HCT116 (cell line): ENCODE results near the gene ZNF792. TPM values are rescaled to one million over a fixed set of nuclear protein-coding genes. Genes with fewer than 3 reads are reported as not detected.

ENCODE experiments used
- ATAC-seq: fragments of 200-7000 bp; cut with Tn5 transposase; 2 replicates; pipeline ENCODE4 v1.9.1; 2020; ENCODE audit warnings: mild to moderate bottlenecking, moderate library complexity
- BruUV-seq: library from RNA; stranded (reverse); fragments of 400-500 nt; replicated peaks from 2 replicates; lab custom pipeline; 2021; lab: Mats Ljungman, UMichigan
- CTCF ChIA-PET: fragments of 300-600 bp; sonication (Branson Sonifier 250); formaldehyde crosslinking; loops from one replicate; lab custom pipeline; 2021; ENCODE audit warnings: antibody characterized with exemption; lab: Charles Lee
- POLR2A ChIA-PET: fragments of 300-600, 350-600 bp; sonication (Branson Sonifier 250); formaldehyde crosslinking; loops from one replicate; lab custom pipeline; 2021; ENCODE audit warnings: antibody characterized with exemption; lab: Charles Lee
- RAD21 ChIA-PET, 2 experiments: fragments of 300-600 bp; sonication (Branson Sonifier 250); formaldehyde crosslinking; loops; one replicate each; lab custom pipeline; 2023; ENCODE audit warnings: low total read pairs in 2 of 2; ENCODE audit not compliant: uncharacterized antibody in 2 of 2, unreplicated experiment in 2 of 2, low non-redundant PET in 1 of 2; lab: Charles Lee
- DNase-seq: peaks from one replicate; pipeline ENCODE4 v3.0.0-alpha.2; 2010; ENCODE audit warnings: low read depth, low spot score
- H2AFZ ChIP-seq: fragments of 200-600 bp; shearing (Covaris generic), sonication (generic); 2 replicates; pipeline ENCODE4 v1.6.1; 2017; ENCODE audit warnings: low read depth, mixed run types, mixed read lengths, antibody characterized with exemption, low read length; ENCODE audit not compliant: poor library complexity, severe bottlenecking
- H3K27ac ChIP-seq: 2 replicates; pipeline ENCODE4 v1.5.1; 2012; ENCODE audit warnings: low read depth, low read length
- H3K27me3 ChIP-seq: fragments of 200-600 bp; sonication (generic); 2 replicates; pipeline ENCODE4 v1.6.1; 2016; ENCODE audit warnings: mixed run types, low read length, mixed read lengths; ENCODE audit not compliant: insufficient read depth
- H3K36me3 ChIP-seq, 2 experiments: fragments of 200-500 bp in 1 of 2; fragments of 200-600 bp in 1 of 2; sonication (Bioruptor generic) in 1 of 2; sonication (generic) in 1 of 2; 2 replicates each; pipeline versions ENCODE4 v1.5.1 to v1.6.1; 2014 to 2016; ENCODE audit warnings: low read length in 2 of 2, inconsistent platforms in 1 of 2, mixed read lengths in 1 of 2, mixed run types in 1 of 2; ENCODE audit not compliant: insufficient read depth in 2 of 2, control insufficient read depth in 1 of 2
- H3K4me1 ChIP-seq, 2 experiments: fragments of 200-600 bp in 1 of 2; sonication (generic) in 1 of 2; 2 replicates each; pipeline versions ENCODE4 v1.5.1 to v1.6.1; 2012 to 2017; ENCODE audit warnings: low read length in 2 of 2, inconsistent platforms in 1 of 2, mild to moderate bottlenecking in 1 of 2, mixed read lengths in 1 of 2, mixed run types in 1 of 2, moderate library complexity in 1 of 2; ENCODE audit not compliant: insufficient read depth in 2 of 2, control insufficient read depth in 1 of 2
- H3K4me2 ChIP-seq: fragments of 200-600 bp; sonication (generic); 2 replicates; pipeline ENCODE4 v1.6.1; 2017; ENCODE audit warnings: mixed run types, low read length, mixed read lengths
- H3K4me3 ChIP-seq, 2 experiments: fragments of 200-600 bp in 1 of 2; sonication (generic) in 1 of 2; replicated peaks in 1 of 2; 2 replicates each; pipeline ENCODE4 v1.5.1; 2011 to 2016; ENCODE audit warnings: low read length in 2 of 2, control low read depth in 1 of 2, low read depth in 1 of 2, mild to moderate bottlenecking in 1 of 2, mixed read lengths in 1 of 2, mixed run types in 1 of 2
- H3K79me2 ChIP-seq: fragments of 200-600 bp; sonication (generic); 2 replicates; pipeline ENCODE4 v1.6.1; 2017; ENCODE audit warnings: mild to moderate bottlenecking, mixed run types, low read length, moderate library complexity, mixed read lengths; ENCODE audit not compliant: insufficient read depth
- H3K9ac ChIP-seq: fragments of 200-600 bp; sonication (generic); 2 replicates; pipeline ENCODE4 v1.6.1; 2016; ENCODE audit warnings: low read length, mixed read lengths
- H3K9me2 ChIP-seq: fragments of 200-600 bp; sonication (generic), shearing (Covaris generic); 2 replicates; pipeline ENCODE4 v1.6.1; 2017; ENCODE audit warnings: mixed run types, mild to moderate bottlenecking, moderate library complexity; ENCODE audit not compliant: insufficient read depth
- H3K9me3 ChIP-seq, 2 experiments: fragments of 200-500 bp in 1 of 2; fragments of 200-600 bp in 1 of 2; sonication (Bioruptor generic) in 1 of 2; sonication (generic) in 1 of 2; 2 replicates each; pipeline ENCODE4 v1.6.1; 2014 to 2017; ENCODE audit warnings: low read length in 2 of 2, mixed read lengths in 2 of 2, inconsistent platforms in 1 of 2, low read depth in 1 of 2, mild to moderate bottlenecking in 1 of 2, mixed run types in 1 of 2, moderate library complexity in 1 of 2; ENCODE audit not compliant: control insufficient read depth in 1 of 2, insufficient read depth in 1 of 2
- H4K20me1 ChIP-seq: fragments of 200-600 bp; sonication (generic), shearing (Covaris generic); 2 replicates; pipeline ENCODE4 v1.6.1; 2017; ENCODE audit warnings: mixed run types, mild to moderate bottlenecking, moderate library complexity; ENCODE audit not compliant: insufficient read depth
- CBX3 ChIP-seq: IDR thresholded peaks from 2 replicates; pipeline ENCODE4 v1.6.1; 2012; ENCODE audit warnings: low read depth
- CEBPB ChIP-seq: IDR thresholded peaks from 2 replicates; pipeline ENCODE4 v1.6.1; 2012; ENCODE audit warnings: low read depth
- ELF1 ChIP-seq: IDR thresholded peaks from 2 replicates; pipeline ENCODE4 v1.6.1; 2012; ENCODE audit warnings: low read depth, borderline replicate concordance
- FOSL1 ChIP-seq: IDR thresholded peaks from 2 replicates; pipeline ENCODE4 v1.6.1; 2012; ENCODE audit warnings: low read depth
- JUND ChIP-seq: IDR thresholded peaks from 2 replicates; pipeline ENCODE4 v1.6.1; 2012
- POLR2AphosphoS5 ChIP-seq: IDR thresholded peaks from 2 replicates; pipeline ENCODE4 v1.6.1; 2011; ENCODE audit warnings: mild to moderate bottlenecking, low read depth, low read length, moderate library complexity
- RAD21 ChIP-seq: IDR thresholded peaks from 2 replicates; pipeline ENCODE4 v1.6.1; 2012; ENCODE audit warnings: low read depth, mild to moderate bottlenecking
- SIN3A ChIP-seq: IDR thresholded peaks from 2 replicates; pipeline ENCODE4 v1.6.1; 2012; ENCODE audit warnings: low read depth
- SP1 ChIP-seq: IDR thresholded peaks from 2 replicates; pipeline ENCODE4 v1.6.1; 2012; ENCODE audit warnings: low read depth
- SRF ChIP-seq: IDR thresholded peaks from 2 replicates; pipeline ENCODE4 v1.6.1; 2012; ENCODE audit warnings: low read depth
- TCF7L2 ChIP-seq: IDR thresholded peaks from 2 replicates; pipeline ENCODE4 v1.7.0; 2011; ENCODE audit warnings: borderline replicate concordance, inconsistent platforms; ENCODE audit not compliant: insufficient read depth, insufficient read length; ENCODE audit errors: extremely low read depth
- YY1 ChIP-seq: IDR thresholded peaks from 2 replicates; pipeline ENCODE4 v1.6.1; 2011; ENCODE audit warnings: low read length, low read depth, moderate library complexity, mild to moderate bottlenecking; ENCODE audit not compliant: insufficient replicate concordance; ENCODE audit errors: extremely low read depth
- ZNF274 ChIP-seq: fragments of 200-500 bp; sonication (Bioruptor generic); IDR thresholded peaks from 2 replicates; pipeline ENCODE4 v1.6.1; 2014; ENCODE audit warnings: mild to moderate bottlenecking, low read depth, low read length, inconsistent platforms
- intact Hi-C: fragments of 100-400 bp; cut with micrococcal nuclease; formaldehyde crosslinking; loops from 2 replicates; pipeline ENCODE4 v1.10.0; 2022
- total RNA-seq: library from RNA; stranded (reverse); gene quantifications from one replicate; pipeline ENCODE4 v1.2.1, GENCODE V29; 2021; ENCODE audit not compliant: unreplicated experiment

Gene ZNF792
- total RNA-seq, 1 experiment from 2014 or later, result 3.6 TPM

GRCh38 chr19:34961775-34962686 is 2.0 kb downstream of the ZNF792 start:
- H3K9me2 ChIP-seq, result no peaks in the 10 kb centered on the region
- H3K9me3 ChIP-seq, result peaks cover 27 to 29% of the 10 kb centered on the region in 2 experiments; a peak in 2 of 4 replicates
- H3K27ac ChIP-seq, result no peak overlapping the region
- BruUV-seq, result no TSS peak
- no peaks in the 10 kb centered on the region for H4K20me1 ChIP-seq
- intact Hi-C loops, result no loop called here
- H3K27me3 ChIP-seq, result no peaks in the 10 kb centered on the region
- H3K4me3 ChIP-seq, result no peak overlapping the region
- no peak overlapping the region for H3K9ac ChIP-seq
- CTCF ChIA-PET, result no interaction called here
- DNase-seq (no peak), ATAC-seq (no peak)
- H3K36me3 ChIP-seq, result peaks cover 1 to 28% of the 10 kb centered on the region in 2 experiments; a peak in 2 of 4 replicates
- peaks cover 4 to 14% of the 10 kb centered on the region in 2 experiments; a peak in 3 of 4 replicates for H3K4me1 ChIP-seq
- no peak overlapping the region for H2AFZ ChIP-seq
- TF ChIP-seq CEBPB, result no peak
- TF ChIP-seq POLR2AphosphoS5, result no peak
- no peak for TF ChIP-seq SP1
- no peak for TF ChIP-seq ELF1
- TF ChIP-seq SRF, result no peak
- no peak for TF ChIP-seq FOSL1
- no peak for TF ChIP-seq RAD21
- POLR2A ChIA-PET, result no interaction called here
- RAD21 ChIA-PET, result no interaction called here
- H3K79me2 ChIP-seq, result no peaks in the 10 kb centered on the region
- H3K4me2 ChIP-seq, result peak overlapping the region; percentile 89; the same call in 1 of the 2 replicates

GRCh38 chr19:34960940-34961679 is 2.9 kb downstream of the ZNF792 start:
- Histone ChIP-seq H3K9me2 (no peaks in the 10 kb centered on the region), H3K27ac (no peak overlapping the region), H3K79me2 (no peaks in the 10 kb centered on the region), H2AFZ (no peak overlapping the region), H3K4me1 (peaks cover 4 to 14% of the 10 kb centered on the region in 2 experiments; a peak in 3 of 4 replicates), H4K20me1 (no peaks in the 10 kb centered on the region), H3K9ac (no peak overlapping the region), H3K4me3 (no peak overlapping the region), H3K9me3 (peaks cover 28 to 38% of the 10 kb centered on the region in 2 experiments; a peak in 3 of 4 replicates), H3K4me2 (no peak overlapping the region), H3K36me3 (peaks cover 2 to 28% of the 10 kb centered on the region in 2 experiments; a peak in 2 of 4 replicates), H3K27me3 (no peaks in the 10 kb centered on the region)
- ChIA-PET RAD21 (no interaction called here), CTCF (no interaction called here), POLR2A (no interaction called here)
- ATAC-seq (no peak), DNase-seq (no peak)
- TF ChIP-seq ZNF274 (no peak), CBX3 (no peak), SP1 (no peak), FOSL1 (no peak), CEBPB (no peak), SIN3A (no peak), RAD21 (no peak), TCF7L2 (no peak), YY1 (no peak), JUND (no peak), SRF (no peak)
- BruUV-seq, result no TSS peak
- intact Hi-C loops, result no loop called here
